SK-N-MC (cell line): Measurements from ENCODE around the gene ZNF639.

Experiments used
- DNase-seq: peaks from one replicate; pipeline ENCODE4 v3.0.0-alpha.2; 2011; ENCODE audit warnings: low read depth, low spot score
- H3K27ac ChIP-seq: fragments of 200-600 bp; sonication (generic); 2 replicates; pipeline ENCODE4 v1.5.1; 2016; ENCODE audit warnings: mixed run types
- H3K36me3 ChIP-seq: fragments of 200-600 bp; sonication (generic); 2 replicates; pipeline ENCODE4 v1.6.1; 2017; ENCODE audit warnings: antibody characterized with exemption, low read length, mixed read lengths; ENCODE audit not compliant: insufficient read depth
- H3K4me3 ChIP-seq: fragments of 200-600 bp; sonication (generic); 2 replicates; pipeline ENCODE4 v1.5.1; 2016
- H3K9ac ChIP-seq: fragments of 200-600 bp; sonication (generic); 2 replicates; pipeline ENCODE4 v1.8.0; 2017; ENCODE audit warnings: mixed run types, mixed read lengths; ENCODE audit not compliant: insufficient read length
- H3K9me3 ChIP-seq: fragments of 200-600 bp; sonication (generic); 2 replicates; pipeline ENCODE4 v1.6.1; 2017; ENCODE audit warnings: low read depth, mild to moderate bottlenecking, antibody characterized with exemption, low read length, moderate library complexity, mixed read lengths
- EZH2 ChIP-seq: fragments of 200-600 bp; sonication (generic); IDR thresholded peaks from one replicate; pipeline ENCODE4 v1.6.1; 2017; ENCODE audit warnings: antibody characterized with exemption
- FOXP2 ChIP-seq: optimal IDR thresholded peaks from 2 replicates; pipeline ENCODE3; 2011; ENCODE audit warnings: mild to moderate bottlenecking, moderate library complexity; ENCODE audit not compliant: insufficient read depth; ENCODE audit errors: extremely low read length, control extremely low read depth
- POLR2AphosphoS5 ChIP-seq: IDR thresholded peaks from 2 replicates; pipeline ENCODE4 v1.6.1; 2012; ENCODE audit warnings: mild to moderate bottlenecking, low read depth, low read length, borderline replicate concordance

Gene ZNF639

GRCh38 chr3:179369621-179370020, 46.8 kb downstream of the ZNF639 start:
- TF ChIP-seq FOXP2 = no peak
- TF ChIP-seq POLR2AphosphoS5 = no peak
- no peak for TF ChIP-seq EZH2
- H3K9ac ChIP-seq = no peak overlapping the region
- no peak overlapping the region for H3K27ac ChIP-seq
- H3K36me3 ChIP-seq = peaks cover 42% of the 10 kb centered on the region
- DNase-seq = no peak
- no peaks in the 10 kb centered on the region for H3K9me3 ChIP-seq
- no peak overlapping the region for H3K4me3 ChIP-seq

- Histone ChIP-seq H3K27ac (no peak overlapping the region), H3K9me3 (no peaks in the 10 kb centered on the region), H3K36me3 (peaks cover 41% of the 10 kb centered on the region), H3K9ac (no peak overlapping the region), H3K4me3 (no peak overlapping the region)
- no peak for TF ChIP-seq FOXP2
- no peak for TF ChIP-seq POLR2AphosphoS5
- no peak for TF ChIP-seq EZH2
- no peak for DNase-seq
Observed at GRCh38 chr3:179373938-179374337, 51.1 kb downstream of the ZNF639 start.

GRCh38 chr3:179375091-179375999, 52.5 kb downstream of the ZNF639 start:
- TF ChIP-seq EZH2 (no peak), FOXP2 (no peak), POLR2AphosphoS5 (no peak)
- Histone ChIP-seq H3K4me3 (no peak overlapping the region), H3K9me3 (no peaks in the 10 kb centered on the region), H3K9ac (no peak overlapping the region), H3K36me3 (peaks cover 40% of the 10 kb centered on the region), H3K27ac (no peak overlapping the region)
- no peak for DNase-seq

GRCh38 chr3:179376474-179376873, 53.6 kb downstream of the ZNF639 start:
- no peak for DNase-seq
- H3K9ac ChIP-seq = no peak overlapping the region
- no peak overlapping the region for H3K27ac ChIP-seq
- H3K36me3 ChIP-seq = peaks cover 47% of the 10 kb centered on the region
- TF ChIP-seq FOXP2 = no peak
- no peak for TF ChIP-seq POLR2AphosphoS5
- TF ChIP-seq EZH2 = no peak
- no peak overlapping the region for H3K4me3 ChIP-seq
- H3K9me3 ChIP-seq = no peaks in the 10 kb centered on the region
